PC-3 (cell line): ENCODE measurements around the gene CPA2.

Experiments
- CTCF ChIP-seq: fragments of 300-600 bp; sonication (generic); conservative IDR thresholded peaks from 2 replicates; pipeline ENCODE4 v1.5.1; 2017; ENCODE audit warnings: antibody characterized with exemption, low read depth, mild to moderate bottlenecking, low read length
- EZH2 ChIP-seq: fragments of 300-600 bp; sonication (generic); IDR thresholded peaks from one replicate; pipeline ENCODE4 v1.6.1; 2017; ENCODE audit warnings: antibody characterized with exemption, mild to moderate bottlenecking, low read length; ENCODE audit not compliant: unreplicated experiment
- EZH2phosphoT487 ChIP-seq: fragments of 300-600 bp; sonication (generic); IDR thresholded peaks from 2 replicates; pipeline ENCODE4 v1.6.1; 2018; ENCODE audit warnings: mild to moderate bottlenecking, antibody characterized with exemption, low read length, borderline replicate concordance

- TF ChIP-seq CTCF (no peak), EZH2 (no peak), EZH2phosphoT487 (no peak)
Measured at GRCh38 chr7:130227883-130228575, 38.6 kb upstream of the CPA2 start.
